Liver (tissue), 2 donors: ENCODE data around the gene TPPP.

Source experiments
- RAD21 ChIP-seq, 2 donors: IDR thresholded peaks; 2 replicates each; pipeline ENCODE4 v1.6.1; 2016; ENCODE audit warnings: antibody characterized with exemption in 2 of 2, mild to moderate bottlenecking in 2 of 2
- TAF1 ChIP-seq: conservative IDR thresholded peaks from 2 replicates; pipeline ENCODE4 v1.6.1; 2016; ENCODE audit warnings: antibody characterized with exemption, mild to moderate bottlenecking
- YY1 ChIP-seq: IDR thresholded peaks from 2 replicates; pipeline ENCODE4 v1.6.1; 2016; ENCODE audit warnings: antibody characterized with exemption, mild to moderate bottlenecking
- ZBTB33 ChIP-seq: IDR thresholded peaks from 2 replicates; pipeline ENCODE4 v1.6.1; 2016; ENCODE audit warnings: antibody characterized with exemption
- donor health status: healthy.

GRCh38 chr5:616484-617039, 76.6 kb downstream of the TPPP start:
- TF ChIP-seq RAD21 (IDR thresholded peaks at IDR 0.05) (no peak), TAF1 (no peak), ZBTB33 (no peak), YY1 (no peak)
